ENCODE results near the gene TMC1.
"Not testable (repeated sequence)": the region's sequence is repeated elsewhere in the genome, so short reads cannot be mapped to it uniquely, and the experiment has no call there.

TMC1 gene

DNA sequence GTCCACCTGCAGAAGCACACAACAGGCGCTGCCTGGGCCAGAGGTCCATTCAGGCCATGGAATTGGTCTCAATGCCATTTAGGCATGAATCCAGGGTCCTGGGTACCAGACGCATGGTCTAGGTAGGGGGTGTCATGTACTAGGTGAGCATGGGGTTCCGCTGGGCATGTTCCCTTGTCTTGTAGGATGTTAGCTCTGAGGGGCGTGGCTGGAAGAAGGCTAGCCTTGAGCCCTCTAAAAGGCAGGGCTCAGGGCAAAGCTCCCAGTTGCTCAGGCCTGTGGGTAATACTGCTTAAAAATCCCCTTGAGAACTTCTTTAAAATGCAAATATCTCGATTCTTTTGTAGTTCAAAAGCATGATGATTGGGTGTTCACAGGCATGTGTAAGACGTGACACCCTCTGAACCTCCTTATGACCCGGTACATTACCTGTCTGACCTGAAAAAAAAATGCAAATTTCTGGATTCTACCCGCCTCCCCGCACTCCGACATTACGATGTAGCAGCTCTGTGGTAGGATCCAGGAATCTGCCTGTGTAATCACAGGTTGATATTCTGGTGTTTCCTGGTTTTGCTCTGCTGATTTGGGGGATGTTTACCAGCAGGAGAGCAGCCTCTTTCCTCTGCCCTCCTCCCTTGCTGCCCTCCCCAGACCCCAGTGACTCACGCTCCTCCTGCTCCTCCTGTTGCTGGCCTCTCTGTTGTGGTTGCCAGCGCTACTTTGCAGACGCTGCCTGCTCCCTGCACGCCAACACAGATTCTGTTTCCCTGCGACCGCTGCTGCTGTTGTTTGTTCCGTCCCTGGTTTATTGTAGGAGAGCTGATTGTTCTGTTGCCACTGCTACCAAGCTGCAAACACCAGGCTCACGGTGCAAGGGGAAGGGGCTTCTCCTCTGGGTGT, 5.7 kb downstream of the TMC1 start:
- peak; percentile 34 for DNase-seq

DNA sequence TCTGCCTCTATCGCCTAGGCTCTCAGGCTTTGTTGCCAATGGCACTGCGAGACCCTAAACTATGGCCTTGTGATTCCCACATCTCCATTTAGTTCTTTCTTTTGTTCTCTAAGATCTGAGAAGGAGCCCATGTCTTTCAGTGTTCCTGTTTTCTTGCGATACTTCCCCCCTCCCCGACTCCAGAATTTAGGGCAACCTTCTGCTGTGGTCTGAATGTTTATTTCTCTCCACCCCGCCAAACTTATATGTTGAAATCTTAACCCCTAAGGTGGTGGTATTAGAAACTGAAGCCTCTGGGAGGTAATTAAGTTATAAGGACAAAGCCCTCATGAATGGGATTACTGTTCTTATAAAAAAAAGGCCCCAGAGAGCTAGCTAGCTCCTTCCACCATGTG, 6.4 kb downstream of the TMC1 start:
- no peak for DNase-seq

DNA sequence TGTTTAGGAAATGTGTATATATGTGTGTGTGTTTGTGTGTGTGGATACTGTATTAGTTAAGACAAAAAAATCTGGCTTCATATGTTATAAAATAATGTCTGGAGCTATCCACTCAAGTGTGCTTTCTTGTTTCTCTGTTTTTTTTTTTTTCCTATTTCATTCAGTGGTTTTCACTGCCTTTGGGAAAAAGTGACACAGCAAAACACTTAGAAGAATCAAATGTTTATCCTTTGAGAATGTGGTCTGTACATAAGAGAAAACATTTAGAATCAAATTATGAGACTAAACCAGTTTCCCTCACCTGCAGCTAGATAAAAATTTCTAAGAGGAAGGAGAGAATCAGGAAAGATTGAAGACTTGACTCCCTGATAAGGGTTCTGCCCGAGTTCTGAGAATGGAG, 8.1 kb downstream of the TMC1 start:
- DNase-seq = no peak

DNA sequence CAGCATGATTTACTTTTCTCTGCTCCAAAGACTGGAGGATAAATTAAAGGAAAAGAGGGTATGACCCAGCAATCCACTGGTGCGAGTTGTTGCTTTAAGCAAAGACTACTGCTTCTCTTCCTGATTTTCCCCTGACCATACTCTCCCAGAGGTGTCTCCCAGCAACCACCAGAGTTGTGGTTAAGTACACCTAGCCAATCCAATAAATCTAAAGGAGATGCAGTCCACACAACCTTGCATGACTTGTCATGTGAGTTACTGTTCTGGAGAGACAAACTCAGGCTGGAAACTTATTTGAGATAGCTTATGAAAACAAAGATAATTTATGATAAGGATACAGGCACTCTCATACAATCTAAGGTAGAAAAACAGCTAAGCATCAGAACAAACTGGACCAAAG, 11.9 kb downstream of the TMC1 start:
- DNase-seq = peak; percentile 9

DNA sequence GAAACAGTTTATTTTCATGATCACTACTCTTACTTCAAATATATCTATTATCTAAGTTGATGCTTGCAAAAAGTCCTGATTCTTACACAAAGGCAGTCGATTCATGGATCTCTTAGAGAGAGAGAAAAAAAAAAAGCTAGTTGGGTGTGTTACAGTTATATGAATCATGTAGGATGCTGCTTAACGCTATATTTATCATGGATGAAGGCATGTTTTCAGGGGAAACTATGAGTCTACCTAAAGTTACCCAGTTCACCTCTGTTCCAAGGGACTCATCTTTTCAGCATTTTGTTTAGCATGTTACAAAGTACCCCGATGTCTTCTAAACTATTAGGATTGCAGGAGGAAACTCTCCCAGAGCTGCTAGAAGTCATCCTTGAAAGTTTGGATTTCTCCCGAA, 13.5 kb downstream of the TMC1 start:
- DNase-seq = no peak

DNA sequence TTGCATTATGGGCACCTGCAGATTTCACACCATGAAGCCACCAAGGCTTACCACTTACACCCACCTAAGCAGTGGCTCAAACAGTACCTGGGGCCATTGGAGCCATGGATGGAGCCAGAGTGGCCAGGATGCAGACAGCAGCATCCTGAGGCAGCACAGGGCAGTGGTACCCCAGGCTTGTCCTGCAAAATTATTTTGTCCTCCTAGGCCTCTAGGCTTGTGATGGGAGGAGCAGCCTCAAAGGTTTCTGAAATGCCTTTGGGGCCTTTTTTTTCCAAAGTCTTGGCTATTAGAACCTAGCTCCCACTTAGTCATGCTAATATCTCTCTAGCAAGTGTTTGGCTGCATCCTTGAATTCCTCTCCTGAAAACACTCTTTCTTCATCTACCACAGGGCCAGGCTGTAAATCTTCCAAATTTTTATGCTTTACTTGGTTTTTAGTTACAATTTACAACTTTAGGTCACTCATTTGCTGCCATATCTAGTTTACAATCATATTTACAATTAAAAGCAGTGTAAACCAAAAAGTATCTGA, 15.7 kb downstream of the TMC1 start:
- DNase-seq = no peak

DNA sequence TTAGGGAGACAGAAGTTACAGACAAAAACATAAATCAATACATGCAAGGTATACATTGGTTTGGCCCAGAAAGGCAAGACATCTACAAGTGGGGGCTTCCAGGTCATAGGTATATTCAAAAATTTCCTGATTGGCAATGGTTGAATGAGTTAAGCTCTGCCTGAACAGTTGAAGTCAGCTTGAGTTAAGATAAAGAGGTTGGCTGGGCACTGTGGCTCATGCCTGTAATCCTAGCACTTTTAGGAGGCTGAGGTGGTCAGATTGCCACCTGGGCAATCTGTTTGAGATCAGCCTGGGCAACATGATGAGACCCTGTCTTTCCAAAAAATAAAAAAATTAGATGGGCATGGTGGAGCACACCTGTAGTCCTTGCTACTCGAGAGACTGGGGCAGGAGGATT, 16.3 kb downstream of the TMC1 start:
- no peak for DNase-seq

DNA sequence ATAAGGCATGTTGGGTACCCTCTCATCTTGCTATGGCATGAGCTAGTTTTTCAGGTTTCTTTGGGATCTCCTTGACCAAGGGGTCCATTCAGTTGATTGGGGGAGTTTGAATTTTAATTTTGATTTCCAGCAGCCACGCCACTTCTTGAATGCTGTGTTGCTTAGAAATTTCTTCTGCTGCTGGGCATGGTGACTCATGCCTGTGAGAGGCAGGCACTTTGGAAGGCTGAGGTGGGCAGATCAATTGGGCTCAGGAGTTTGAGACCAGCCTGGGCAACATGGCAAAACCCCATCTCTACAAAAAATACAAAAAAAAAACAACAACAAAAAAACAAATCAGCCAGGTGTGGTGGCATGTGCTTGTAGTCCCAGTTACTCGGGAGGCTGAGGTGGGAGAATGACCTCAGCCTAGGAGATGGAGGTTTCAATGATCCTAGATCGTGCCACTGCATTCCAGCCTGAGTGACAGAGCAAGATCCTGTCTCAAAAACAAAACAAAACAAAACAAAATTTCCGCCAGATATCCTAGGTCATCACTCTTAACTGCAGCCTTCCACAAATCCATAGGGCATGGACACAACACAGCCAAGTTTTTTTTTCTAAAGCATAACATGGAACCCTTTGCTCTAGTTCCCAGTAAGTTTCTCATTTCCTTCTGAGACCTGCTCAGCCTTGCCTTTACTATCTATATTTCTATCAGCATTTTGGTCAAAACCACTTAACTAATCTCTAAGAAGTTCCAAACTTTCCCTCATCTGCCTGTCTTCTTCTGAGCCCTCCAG, 17.7 kb downstream of the TMC1 start:
- no peak for DNase-seq

DNA sequence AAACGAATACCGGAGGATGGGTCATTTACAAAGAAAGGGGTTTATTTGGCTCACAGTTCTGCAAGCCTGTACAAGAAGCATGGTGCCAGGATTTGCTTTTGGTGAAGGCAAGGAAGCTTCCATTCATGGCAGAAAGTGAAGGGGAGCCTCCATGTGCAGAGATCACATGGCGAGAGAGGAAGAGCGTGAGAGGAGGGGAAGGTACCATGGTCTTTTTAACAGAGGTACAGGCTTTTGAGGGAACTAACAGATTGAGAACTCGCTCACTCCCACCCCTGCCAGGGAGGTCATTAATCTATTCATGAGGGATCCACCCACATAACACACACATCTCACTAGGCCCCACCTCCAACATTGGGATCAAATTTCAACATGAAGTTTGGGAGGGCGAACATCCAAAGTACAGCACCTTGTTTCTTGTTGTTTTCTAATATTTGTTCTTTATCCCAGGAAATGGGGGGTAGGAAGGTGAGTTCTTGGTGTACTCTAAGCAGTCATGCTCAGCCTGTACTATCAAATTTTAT, 18.5 kb downstream of the TMC1 start:
- no peak for DNase-seq

DNA sequence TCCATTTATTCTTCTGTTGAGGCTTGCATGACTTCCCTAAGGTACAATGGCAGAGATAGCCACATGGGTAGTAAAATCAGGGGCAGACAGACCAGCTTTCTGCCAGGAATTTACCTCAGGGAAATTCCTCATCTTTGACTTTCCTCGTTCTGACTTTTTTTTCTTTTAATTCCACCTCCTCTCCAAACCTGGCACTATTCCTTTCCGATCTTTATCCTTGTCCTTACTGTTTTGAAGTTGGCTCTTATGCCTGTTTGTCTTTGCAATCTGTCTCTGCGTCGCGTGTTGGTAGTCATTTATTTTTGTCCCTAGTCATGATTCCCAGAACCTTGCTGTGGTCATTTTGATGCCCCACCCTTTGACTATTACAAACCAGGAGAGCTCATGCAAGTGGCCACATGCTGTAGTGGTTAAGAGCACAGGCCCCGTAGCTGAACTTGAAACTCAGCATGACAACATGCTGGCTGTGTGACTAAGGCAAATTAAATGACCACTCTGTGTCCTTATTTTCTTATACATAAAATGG, 19.0 kb downstream of the TMC1 start:
- no peak for DNase-seq

DNA sequence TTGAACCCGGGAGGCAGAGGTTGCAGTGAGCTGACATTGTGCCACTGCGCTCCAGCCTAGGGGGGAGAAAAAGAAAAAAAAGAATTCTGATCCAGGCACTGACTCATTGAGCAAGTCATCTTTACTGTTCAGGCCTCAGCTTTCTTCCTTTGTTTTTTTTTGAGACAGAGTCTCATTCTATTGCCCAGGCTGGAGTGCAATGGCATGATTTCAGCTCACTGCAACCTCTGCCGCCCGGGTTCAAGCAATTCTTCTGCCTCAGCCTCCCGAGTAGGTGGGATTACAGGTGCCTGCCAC, 21.1 kb downstream of the TMC1 start:
- DNase-seq = not testable (repeated sequence)

DNA sequence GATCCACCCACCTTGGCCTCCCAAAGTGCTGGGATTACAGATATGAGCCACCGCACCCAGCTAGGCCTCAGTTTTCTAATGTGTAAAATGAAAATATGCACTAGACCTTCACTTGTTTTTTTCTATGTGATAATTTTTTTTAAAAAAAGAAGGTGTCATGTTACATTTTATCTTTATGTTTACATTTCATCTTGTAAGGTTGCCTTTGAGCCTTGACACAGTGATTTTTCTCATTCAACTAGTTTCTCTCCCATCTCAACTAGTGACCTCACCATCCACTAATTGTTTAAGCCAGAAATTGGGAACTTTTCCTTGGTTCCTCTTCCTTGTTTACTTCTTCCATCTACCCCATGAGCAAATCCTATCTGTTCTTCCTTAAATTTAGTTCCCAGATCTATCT, 21.5 kb downstream of the TMC1 start:
- no peak for DNase-seq

DNA sequence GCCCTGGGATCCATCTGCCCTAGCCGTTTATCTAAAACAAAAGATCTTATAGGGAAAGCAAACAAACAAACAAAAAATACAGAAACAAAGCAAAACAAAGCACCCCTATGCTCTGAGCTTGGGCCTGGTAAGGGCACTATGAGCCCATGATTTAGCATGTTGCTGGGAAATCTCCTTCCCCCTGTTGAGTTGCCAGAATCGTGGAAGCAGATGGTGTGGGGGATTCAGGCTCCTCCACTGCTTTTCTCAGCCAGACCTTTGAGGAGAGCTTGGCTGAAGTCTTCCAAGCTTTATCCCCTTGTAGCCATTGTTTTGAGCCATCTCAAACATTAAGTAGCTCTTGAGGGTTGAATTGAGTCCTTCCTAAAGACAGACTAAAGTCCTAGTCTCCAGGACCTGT, 29.9 kb downstream of the TMC1 start:
- no peak for DNase-seq

DNA sequence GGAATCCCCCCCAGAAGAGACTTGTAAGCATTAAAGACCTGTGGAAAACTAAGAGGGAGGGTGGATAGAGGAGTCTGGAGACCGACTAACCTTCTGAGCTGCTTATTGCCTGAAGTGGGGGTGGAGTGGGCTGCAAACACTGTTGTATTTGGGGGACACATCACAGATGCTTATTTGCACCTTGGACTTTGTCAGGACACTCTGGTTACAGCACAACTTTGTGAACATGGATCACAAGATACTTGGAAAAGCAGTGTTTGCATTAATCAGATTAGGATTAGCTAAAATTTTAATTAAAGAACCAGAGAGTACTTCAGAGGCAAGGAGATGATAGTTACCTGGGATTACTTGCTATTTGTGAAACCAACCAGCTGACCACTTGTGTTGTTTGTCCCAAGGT, 30.9 kb downstream of the TMC1 start:
- DNase-seq = no peak

DNA sequence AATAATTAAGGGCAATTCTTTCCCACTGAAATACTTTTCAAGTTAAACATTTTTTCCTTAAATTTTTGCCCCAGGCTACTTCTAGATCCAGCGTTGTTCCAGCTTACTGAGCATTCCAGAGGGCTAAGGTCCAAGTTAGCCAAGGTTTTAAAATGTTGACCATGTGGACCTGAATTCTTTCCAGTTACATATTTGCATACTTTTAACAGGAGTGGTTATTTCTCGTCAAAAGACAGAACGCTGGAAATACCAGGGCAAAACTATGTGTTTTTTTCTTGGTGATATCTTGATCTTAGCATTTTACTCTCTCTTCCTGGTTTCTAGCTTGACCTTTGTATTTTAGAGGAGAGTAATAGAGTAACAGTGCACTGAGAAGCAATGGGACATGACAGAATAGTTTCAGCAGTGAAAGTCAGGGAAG, 32.8 kb downstream of the TMC1 start:
- DNase-seq = no peak

DNA sequence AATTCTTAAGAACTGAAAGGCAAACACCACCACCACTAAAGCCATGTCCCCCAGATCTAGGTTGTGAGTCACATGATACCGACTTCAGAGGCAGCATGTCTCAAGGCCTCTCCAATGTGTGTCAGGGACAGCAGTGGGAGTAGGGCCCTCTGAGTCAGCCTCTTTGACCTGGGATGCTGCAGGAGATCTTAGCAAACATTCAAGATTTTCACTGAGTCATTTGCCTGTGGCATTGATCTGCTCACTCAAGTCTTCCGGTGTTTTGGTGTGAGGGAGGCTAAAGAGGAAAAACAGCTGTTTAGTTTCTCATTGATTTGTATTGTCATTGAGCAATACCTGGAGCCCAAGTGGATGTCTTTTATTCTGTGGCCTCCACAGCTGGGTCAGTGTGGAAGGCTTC, 36.1 kb downstream of the TMC1 start:
- DNase-seq = no peak

DNA sequence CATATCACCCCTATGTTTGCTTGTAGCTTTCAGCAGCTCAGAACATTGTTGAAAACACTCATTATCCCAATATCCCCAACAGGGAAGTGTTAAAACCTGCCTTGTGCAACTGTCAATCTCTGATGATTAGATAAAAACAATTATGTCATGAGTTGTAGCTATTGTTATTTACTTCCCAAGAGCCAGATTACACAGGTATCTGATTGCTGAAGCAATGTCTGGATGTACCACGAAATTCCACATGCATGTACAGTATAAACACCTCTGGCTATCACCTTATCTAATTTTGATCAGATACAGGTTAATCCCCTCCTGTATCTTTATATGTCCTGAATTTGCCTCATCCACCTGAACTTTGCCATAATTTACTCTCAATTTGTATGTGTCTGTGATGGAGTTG, 38.7 kb downstream of the TMC1 start:
- no peak for DNase-seq

DNA sequence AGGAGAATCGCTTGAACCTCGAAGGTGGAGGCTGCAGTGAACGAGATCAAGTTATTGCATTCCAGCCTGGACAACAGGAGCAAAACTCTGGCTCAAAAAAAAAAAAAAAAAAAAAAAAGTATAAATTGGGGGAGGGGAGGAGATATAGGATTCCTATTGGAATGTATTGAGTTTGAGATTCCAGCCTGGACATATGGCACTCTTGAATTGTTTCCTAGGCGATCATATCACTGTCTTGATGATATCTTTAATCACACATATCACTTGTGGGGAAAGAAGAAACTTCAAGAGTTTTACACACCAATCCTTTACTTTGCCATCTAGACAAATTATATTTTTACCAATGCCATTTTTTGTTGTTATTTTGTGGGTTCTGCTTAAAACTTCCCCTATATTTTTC, 42.4 kb downstream of the TMC1 start:
- no peak for DNase-seq

DNA sequence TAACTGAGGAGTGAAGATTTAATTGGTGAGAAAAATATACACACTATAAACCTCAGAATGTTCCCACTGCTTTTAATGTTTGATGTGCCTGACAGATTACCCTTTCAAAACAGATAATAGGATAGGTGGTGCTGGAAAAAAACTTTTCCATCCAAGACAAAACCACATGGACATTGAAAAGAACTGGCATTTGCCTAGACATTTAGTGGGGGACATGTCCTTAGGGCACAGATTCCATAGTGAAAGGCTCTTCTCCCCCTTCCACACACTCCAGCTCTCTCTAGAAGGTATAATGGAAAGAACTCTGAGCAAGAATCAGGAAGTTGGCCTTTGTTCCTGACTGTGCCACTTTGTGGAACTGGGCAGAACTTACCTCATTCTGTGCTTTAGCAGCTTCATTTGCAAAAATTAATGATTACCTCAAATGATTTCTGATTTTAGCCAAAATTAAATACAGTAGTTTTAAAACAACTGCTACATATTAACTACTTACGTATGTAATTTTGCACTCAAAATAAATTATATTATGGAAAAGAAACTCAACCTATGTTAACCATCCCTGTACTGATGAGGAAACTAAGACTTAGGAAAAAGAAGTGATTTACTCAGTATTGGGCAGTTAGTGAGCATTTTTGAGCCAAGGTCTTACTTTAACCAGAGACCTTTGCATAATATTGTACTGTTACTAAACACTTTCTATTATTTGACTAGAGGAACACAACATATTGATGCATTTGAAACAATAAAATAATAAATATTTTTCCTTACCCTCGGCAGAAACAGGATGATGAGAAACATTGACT, 43.3 kb downstream of the TMC1 start:
- no peak for DNase-seq

DNA sequence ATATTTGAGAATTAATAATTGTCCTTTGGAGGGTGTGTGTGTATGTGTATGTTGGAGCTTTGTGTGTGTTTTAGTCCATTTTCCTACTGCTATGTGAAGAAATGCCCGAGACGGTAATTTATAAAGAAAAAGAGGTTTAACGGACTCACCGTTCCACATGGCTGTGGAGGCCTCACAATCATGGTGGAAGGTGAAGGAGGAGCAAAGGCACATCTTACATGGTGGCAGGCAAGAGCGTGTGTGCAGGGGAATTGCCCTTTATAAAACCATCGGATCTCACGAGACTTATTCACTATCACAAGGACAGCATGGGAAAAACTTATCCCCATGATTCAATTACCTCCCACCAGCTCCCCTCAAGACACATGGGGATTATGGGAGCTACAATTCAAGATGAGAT, 44.1 kb downstream of the TMC1 start:
- no peak for DNase-seq

DNA sequence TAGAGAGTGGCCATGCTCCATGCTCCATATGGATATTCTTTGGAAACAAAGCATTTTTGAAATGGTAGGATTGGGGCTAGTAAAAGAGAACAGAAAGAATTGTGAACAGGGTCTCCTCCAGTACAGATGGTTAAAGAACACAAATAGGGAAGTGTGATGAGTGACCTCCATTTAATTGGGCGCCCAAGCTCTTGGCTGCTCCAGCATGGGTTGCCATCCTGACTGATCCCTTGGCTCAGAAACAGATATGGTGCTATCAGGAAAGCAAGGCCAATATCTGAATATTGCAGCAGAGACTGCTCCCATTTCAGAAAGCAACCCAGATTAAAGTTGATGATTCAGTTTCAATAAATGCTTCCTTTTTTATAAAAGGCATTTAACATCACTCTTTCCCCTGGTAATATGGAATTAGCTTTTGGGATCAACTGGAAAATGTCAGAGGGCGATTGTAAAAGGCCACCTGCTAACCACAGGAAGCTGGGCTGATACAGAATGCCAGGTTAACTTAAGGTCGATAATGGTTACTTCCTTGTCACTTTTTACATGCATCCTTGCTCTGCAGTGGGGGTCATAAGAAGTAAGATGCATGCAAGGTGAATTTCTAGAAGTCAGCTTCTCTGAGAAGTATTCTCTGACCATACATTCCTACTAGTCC, 52.9 kb downstream of the TMC1 start:
- DNase-seq = no peak

DNA sequence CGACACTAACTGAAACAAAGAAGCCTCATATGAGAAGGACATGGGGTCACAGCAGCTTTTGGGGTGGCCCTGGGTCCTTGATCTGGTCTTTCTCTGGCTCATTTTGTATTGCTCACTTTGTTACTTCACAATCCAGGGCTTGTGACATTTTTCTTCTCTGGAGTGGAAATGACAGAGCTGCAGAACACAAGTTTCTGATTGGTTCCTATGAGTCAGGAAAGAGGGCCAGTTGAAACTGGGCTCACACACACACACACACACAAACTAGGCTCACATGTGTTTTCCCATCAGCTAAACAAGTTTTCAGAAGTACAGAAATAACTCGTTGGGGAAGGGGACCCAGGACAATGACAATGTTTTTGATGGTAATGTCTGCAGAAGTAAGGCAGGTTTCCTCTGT, 54.3 kb downstream of the TMC1 start:
- DNase-seq = no peak

Measured in NCI-H510A treated with DMSO at 0.1 percent for 48 hours (cell line).